ENCODE measurements around the gene DAW1.

- TF ChIP-seq CTCF (conservative IDR thresholded peaks at IDR 0.05; ENCODE audit: low read depth, low read length): no peak
- TF ChIP-seq EZH2 (IDR thresholded peaks at IDR 0.05; ENCODE audit: low read length, unreplicated experiment): no peak
- no peak for TF ChIP-seq EZH2phosphoT487 (IDR thresholded peaks at IDR 0.05; ENCODE audit: borderline replicate concordance, low read length)
Observed at GRCh38 chr2:227903381-227903780, 31.9 kb downstream of the DAW1 start.

All from PC-3 (cell line).